HG03520 (cell line): ENCODE results near the gene KCND3.

Source experiments
- ATAC-seq: cut with Tn5 transposase; IDR thresholded peaks from one replicate; pipeline ENCODE4 v1.9.1; 2021; ENCODE audit warnings: mild to moderate bottlenecking, moderate library complexity; ENCODE audit not compliant: unreplicated experiment

KCND3 gene

GRCh38 chr1:111884772-111885443 lies 104.6 kb downstream of the KCND3 start:
- no peak for ATAC-seq

- no peak for ATAC-seq
These were observed 106.4 kb downstream of the KCND3 start for GRCh38 chr1:111882986-111883560.

GRCh38 chr1:111882559-111882958 lies 106.9 kb downstream of the KCND3 start:
- ATAC-seq = no peak

GRCh38 chr1:111880881-111881837 lies 108.3 kb downstream of the KCND3 start:
- no peak for ATAC-seq

- no peak for ATAC-seq
These were observed 110.4 kb downstream of the KCND3 start for GRCh38 chr1:111879081-111879480.

GRCh38 chr1:111878649-111879048 lies 110.8 kb downstream of the KCND3 start:
- ATAC-seq = no peak

GRCh38 chr1:111878091-111878490 lies 111.4 kb downstream of the KCND3 start:
- no peak for ATAC-seq

GRCh38 chr1:111876631-111877030 lies 112.8 kb downstream of the KCND3 start:
- ATAC-seq = no peak

GRCh38 chr1:111875640-111876039 lies 113.8 kb downstream of the KCND3 start:
- ATAC-seq = no peak

- no peak for ATAC-seq
These were observed 115.9 kb downstream of the KCND3 start for GRCh38 chr1:111873460-111874030.

GRCh38 chr1:111870181-111870580 lies 119.3 kb downstream of the KCND3 start:
- no peak for ATAC-seq

GRCh38 chr1:111867868-111868440 lies 121.5 kb downstream of the KCND3 start:
- no peak for ATAC-seq

GRCh38 chr1:111864862-111865261 lies 124.6 kb downstream of the KCND3 start:
- ATAC-seq = no peak

- ATAC-seq = no peak
These were observed 126.1 kb downstream of the KCND3 start for GRCh38 chr1:111863401-111863800.

- no peak for ATAC-seq
These were observed 126.9 kb downstream of the KCND3 start for GRCh38 chr1:111862599-111862998.

GRCh38 chr1:111861523-111861922 lies 127.9 kb downstream of the KCND3 start:
- ATAC-seq = no peak

GRCh38 chr1:111857194-111857651 lies 132.2 kb downstream of the KCND3 start:
- no peak for ATAC-seq

- no peak for ATAC-seq
These were observed 132.9 kb downstream of the KCND3 start for GRCh38 chr1:111856411-111857185.

GRCh38 chr1:111855260-111855659 lies 134.2 kb downstream of the KCND3 start:
- ATAC-seq = no peak

GRCh38 chr1:111852261-111852721 lies 137.2 kb downstream of the KCND3 start:
- no peak for ATAC-seq
